Measurements from ENCODE around the gene MYOM1. TPM values are rescaled to one million over a fixed set of nuclear protein-coding genes. Genes with fewer than 3 reads are reported as not detected.
"Not testable (repeated sequence)": the region's sequence is repeated elsewhere in the genome, so short reads cannot be mapped to it uniquely, and the experiment has no call there.

Gene MYOM1
- total RNA-seq, 1 experiment from 2014 or later, result 0.26 TPM

DNA sequence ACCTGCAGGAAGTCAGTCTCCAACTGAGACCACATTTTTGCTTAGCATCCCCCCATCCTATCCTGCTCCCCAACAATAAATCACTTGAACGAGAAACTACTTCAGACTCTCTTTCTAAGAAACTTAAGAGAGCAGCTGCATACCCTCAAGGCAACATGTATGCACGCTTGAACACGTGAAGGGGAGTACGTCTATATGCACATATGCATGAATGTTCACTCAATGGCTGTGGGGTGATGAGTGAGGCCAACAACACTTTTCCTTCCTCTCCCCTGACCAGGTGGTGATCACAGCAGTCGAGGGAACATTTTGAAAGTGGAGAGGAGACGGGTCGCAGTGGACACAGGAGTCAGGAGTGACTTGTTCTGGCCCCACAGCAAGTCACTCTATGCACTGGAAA, 127.0 kb downstream of the MYOM1 start:
- DNase-seq (ENCODE audit: low read depth, low spot score), result no peak
- in situ Hi-C loops (cut with HindIII; ENCODE audit: low pct_unique_long_range_greater_than_20kb, low sequenced_read_pairs), result no loop called here

GRCh38 chr18:3089579-3089978, 130.2 kb downstream of the MYOM1 start:
- no peak for DNase-seq (ENCODE audit: low read depth, low spot score)
- in situ Hi-C loops (cut with HindIII; ENCODE audit: low pct_unique_long_range_greater_than_20kb, low sequenced_read_pairs), result no loop called here

- no peak for DNase-seq (ENCODE audit: low read depth, low spot score)
- in situ Hi-C loops (cut with HindIII; ENCODE audit: low pct_unique_long_range_greater_than_20kb, low sequenced_read_pairs), result no loop called here
These were observed 131.3 kb downstream of the MYOM1 start for GRCh38 chr18:3088449-3088848.

DNA sequence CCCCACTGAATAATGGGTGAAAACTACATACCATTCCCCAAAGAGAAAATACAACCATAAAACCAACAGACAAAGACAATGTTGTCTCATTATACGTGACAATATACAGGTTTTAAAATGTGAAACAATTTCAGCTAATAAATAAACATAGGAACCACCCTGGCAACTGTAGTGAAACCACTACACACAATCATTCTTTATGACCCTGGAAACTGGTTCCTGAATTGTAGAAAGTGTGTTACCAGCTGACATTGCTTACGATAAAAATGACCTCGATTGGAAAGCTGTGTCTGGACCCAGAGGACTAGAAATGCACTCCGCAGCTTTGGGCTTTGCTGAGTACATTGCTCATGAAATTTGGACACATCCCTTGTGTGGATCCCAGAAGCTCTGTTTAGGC, 132.9 kb downstream of the MYOM1 start:
- no peak for DNase-seq (ENCODE audit: low read depth, low spot score)
- in situ Hi-C loops (cut with HindIII; ENCODE audit: low pct_unique_long_range_greater_than_20kb, low sequenced_read_pairs), result no loop called here

- in situ Hi-C loops (cut with HindIII; ENCODE audit: low pct_unique_long_range_greater_than_20kb, low sequenced_read_pairs), result no loop called here
- no peak for DNase-seq (ENCODE audit: low read depth, low spot score)
These were observed 134.2 kb downstream of the MYOM1 start for GRCh38 chr18:3085612-3086011.

GRCh38 chr18:3084206-3084605, 135.6 kb downstream of the MYOM1 start:
- no peak for DNase-seq (ENCODE audit: low read depth, low spot score)
- in situ Hi-C loops (cut with HindIII; ENCODE audit: low pct_unique_long_range_greater_than_20kb, low sequenced_read_pairs), result no loop called here

DNA sequence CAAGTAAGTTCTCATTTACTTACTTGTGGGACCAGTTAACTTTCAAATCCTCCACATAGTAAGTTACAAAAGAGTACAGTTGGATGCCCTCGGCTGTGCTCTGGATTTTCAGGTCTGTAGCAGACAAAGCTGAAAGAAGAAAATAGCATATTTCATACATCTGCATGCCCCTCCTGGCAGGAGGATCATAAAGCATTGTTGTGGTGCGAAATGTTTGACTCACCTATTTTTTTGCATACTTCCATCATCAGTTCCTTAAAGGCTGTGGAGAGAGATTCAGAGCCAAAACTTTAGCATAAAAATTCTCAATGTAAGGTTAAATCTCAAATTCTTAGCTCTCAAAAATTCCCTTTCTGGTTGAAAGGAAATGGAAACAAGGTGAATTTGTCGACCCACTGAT, 136.0 kb downstream of the MYOM1 start:
- in situ Hi-C loops (cut with HindIII; ENCODE audit: low pct_unique_long_range_greater_than_20kb, low sequenced_read_pairs), result no loop called here
- no peak for DNase-seq (ENCODE audit: low read depth, low spot score)

DNA sequence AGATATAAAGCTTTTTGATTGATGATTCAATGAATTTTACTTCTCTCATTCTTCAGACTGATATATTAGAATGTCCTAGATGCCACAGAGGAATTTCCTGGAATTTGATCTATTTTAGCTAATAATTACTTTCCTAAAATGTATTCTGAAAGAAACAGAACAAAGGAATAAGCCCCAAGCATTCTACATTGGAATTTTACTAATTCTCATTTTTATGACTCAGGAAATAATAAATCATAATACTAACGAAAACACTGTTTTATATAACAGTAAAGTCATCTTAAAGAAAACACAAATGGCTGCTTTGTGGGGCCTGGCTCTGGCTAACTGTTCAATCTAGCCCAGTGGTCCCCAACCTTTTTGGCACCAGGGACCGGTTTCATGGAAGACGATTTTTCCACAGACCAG, 138.2 kb downstream of the MYOM1 start:
- in situ Hi-C loops (cut with HindIII; ENCODE audit: low pct_unique_long_range_greater_than_20kb, low sequenced_read_pairs), result no loop called here
- DNase-seq (ENCODE audit: low read depth, low spot score), result no peak

DNA sequence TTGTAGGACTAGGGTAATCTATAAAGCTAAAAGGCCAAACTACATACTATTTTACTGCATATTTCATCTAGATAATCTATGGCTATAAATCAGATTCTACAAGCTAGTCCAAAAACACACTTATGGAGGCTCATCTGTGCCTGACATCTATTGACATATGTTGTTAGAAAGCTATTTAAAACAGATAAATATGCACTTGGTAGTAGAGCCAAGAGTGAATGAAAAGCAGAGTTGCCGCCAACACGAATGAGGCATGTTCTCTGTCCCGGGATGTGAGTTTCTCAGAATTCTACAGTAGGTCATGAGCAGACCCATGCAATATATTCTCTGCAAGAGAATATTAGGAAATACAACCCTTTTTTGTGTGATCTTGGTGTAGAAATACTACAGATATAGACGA, 140.1 kb downstream of the MYOM1 start:
- DNase-seq (ENCODE audit: low read depth, low spot score), result no peak
- in situ Hi-C loops (cut with HindIII; ENCODE audit: low pct_unique_long_range_greater_than_20kb, low sequenced_read_pairs), result no loop called here

- in situ Hi-C loops (cut with HindIII; ENCODE audit: low pct_unique_long_range_greater_than_20kb, low sequenced_read_pairs), result no loop called here
These were observed 144.3 kb downstream of the MYOM1 start for GRCh38 chr18:3075491-3075890.

GRCh38 chr18:3074087-3074486, 145.7 kb downstream of the MYOM1 start:
- no peak for DNase-seq (ENCODE audit: low read depth, low spot score)
- in situ Hi-C loops (cut with HindIII; ENCODE audit: low pct_unique_long_range_greater_than_20kb, low sequenced_read_pairs), result no loop called here

More at GRCh38 chr18:3075491-3075890, 144.3 kb downstream of the MYOM1 start:
- no peak for DNase-seq (ENCODE audit: low read depth, low spot score)

DNA sequence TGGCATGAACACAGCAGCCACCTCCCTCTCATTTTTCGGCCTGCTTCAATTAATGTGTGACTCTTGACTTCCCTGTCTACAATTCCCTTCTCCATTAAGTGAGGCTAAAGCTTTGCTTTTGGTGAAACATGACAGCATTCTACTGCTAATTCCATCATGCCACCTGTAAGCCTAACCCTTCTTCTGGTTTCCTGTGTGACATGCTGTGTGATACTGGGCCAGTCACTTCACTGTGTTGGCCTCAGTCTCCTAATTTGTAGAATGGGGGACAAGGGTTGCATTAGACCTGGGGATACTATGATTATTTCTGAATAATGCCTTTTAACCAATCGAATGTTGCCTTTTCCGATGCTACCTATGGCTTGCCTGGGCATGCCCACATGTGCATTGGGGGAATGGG, 146.4 kb downstream of the MYOM1 start:
- in situ Hi-C loops (cut with HindIII; ENCODE audit: low pct_unique_long_range_greater_than_20kb, low sequenced_read_pairs); DNase-seq (ENCODE audit: low read depth, low spot score): not testable (repeated sequence)

GRCh38 chr18:3071676-3072075, 148.1 kb downstream of the MYOM1 start:
- no peak for DNase-seq (ENCODE audit: low read depth, low spot score)
- in situ Hi-C loops (cut with HindIII; ENCODE audit: low pct_unique_long_range_greater_than_20kb, low sequenced_read_pairs), result no loop called here

DNA sequence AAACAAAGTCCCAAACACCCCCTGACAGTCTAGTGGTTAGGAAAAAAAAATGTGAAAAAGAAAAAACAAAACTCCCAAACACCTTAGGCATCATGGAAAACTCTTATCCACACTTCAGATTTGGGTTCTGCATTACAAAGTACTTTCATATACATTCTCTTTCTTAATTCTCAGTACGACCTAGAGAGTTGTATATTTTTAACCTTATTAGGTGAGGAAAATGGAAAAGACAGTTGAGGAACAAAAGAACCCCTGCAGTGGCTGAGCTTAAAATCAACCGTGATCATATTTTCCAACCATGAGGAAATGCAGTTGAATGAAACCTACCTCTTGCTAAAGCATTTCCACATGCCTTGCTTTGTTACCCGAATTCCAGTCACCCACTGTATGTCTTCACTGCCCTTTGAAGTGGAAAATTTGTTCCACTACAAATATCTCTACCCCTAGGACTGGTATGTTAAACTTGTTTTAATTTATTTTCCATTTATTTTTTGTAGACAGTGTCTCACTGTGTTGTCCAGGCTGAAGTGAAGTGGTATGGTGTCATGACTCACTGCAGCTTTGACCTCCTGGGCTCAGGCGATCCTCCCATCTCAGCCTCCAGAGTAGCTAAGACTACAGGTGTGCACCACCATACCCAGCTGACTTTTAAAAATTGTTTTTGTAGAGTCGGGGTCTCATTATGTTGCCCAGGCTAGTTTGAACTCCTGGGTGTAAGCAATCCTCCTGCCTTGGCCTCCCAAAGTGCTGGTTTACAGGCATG, 149.9 kb downstream of the MYOM1 start:
- in situ Hi-C loops (cut with HindIII; ENCODE audit: low pct_unique_long_range_greater_than_20kb, low sequenced_read_pairs), result no loop called here
- no peak for DNase-seq (ENCODE audit: low read depth, low spot score)

- in situ Hi-C loops (cut with HindIII; ENCODE audit: low pct_unique_long_range_greater_than_20kb, low sequenced_read_pairs), result no loop called here
These were observed 152.0 kb downstream of the MYOM1 start for GRCh38 chr18:3067722-3068121.

DNA sequence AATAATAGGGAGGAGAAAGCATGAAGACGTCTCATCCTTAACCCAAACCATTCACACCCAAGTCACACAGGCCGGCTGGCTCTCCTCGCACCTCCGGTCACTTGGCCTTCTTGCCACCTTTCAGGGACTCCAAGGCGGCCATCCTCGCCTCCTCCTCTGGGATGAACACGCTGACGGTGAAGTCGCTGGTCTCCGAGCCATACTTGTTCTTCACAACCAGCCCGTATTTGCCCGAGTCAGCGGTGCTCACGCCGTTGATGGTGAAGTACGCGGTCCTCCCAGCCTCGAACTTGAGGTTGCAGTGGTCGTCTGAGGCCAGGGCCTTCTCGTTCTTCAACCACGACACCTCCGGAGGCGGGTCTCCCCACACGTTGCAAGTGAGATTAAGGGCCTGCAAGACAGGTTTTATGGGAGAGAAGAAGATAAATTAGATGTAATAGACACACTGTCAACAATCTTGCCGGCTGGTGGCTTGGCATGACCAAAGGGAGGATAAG, 152.6 kb downstream of the MYOM1 start:
- in situ Hi-C loops (cut with HindIII; ENCODE audit: low pct_unique_long_range_greater_than_20kb, low sequenced_read_pairs), result no loop called here

More at GRCh38 chr18:3067722-3068121, 152.0 kb downstream of the MYOM1 start:
- DNase-seq (ENCODE audit: low read depth, low spot score), result no peak

DNA sequence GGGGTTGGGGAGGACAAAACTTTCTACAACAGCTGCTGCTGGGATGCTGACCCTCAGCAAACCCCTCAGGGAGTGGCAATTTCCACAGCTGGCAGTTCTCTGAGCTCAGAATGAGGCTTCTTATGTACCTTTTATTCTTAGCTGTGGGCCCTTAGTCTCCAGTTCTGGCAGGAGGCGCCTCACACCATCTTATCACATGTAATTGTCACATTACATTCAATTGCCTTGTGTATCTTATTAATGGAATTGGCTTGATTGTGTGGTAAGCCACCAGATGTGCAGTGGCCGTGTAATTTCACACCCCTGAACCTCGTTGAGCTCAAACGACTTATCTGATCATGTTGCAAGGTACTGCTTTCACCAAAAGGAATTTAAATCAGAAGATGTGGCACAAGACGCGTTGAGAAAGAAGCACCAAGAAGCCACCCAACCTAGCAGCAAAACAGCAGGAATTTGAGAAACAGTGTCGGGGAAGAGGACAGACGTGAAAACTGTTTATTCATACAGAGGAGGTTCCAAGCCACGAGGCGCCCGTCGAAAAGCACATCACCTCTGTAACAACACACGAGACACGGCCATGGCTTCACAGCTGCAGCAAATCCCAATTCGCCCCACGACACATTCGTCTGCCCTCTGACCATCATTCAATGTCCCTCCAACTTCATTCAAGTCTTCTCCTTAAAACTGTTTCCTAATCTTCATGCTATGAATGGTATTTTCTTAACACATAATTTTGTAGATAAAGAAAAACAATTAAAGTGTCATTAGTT, 153.2 kb downstream of the MYOM1 start:
- in situ Hi-C loops (cut with HindIII; ENCODE audit: low pct_unique_long_range_greater_than_20kb, low sequenced_read_pairs), result no loop called here
- no peak for DNase-seq (ENCODE audit: low read depth, low spot score)

More for the DNA sequence above, 152.6 kb downstream of the MYOM1 start:
- DNase-seq (ENCODE audit: low read depth, low spot score), result no peak

GRCh38 chr18:3063766-3064165, 156.0 kb downstream of the MYOM1 start:
- in situ Hi-C loops (cut with HindIII; ENCODE audit: low pct_unique_long_range_greater_than_20kb, low sequenced_read_pairs); DNase-seq (ENCODE audit: low read depth, low spot score): not testable (repeated sequence)

Data from SK-MEL-5 (cell line).